Left lobe of liver (tissue), 2 donors: ENCODE measurements around the gene OR5H6. TPM values are rescaled to one million over a fixed set of nuclear protein-coding genes. Genes with fewer than 3 reads are reported as not detected.
"Not testable (repeated sequence)": the region's sequence is repeated elsewhere in the genome, so short reads cannot be mapped to it uniquely, and the experiment has no call there.

Source experiments
- ATAC-seq: fragments of 200-7000 bp; cut with Tn5 transposase; one replicate; pipeline ENCODE4 v1.9.1; 2020; ENCODE audit warnings: mild to moderate bottlenecking, moderate library complexity
- DNase-seq: peaks from one replicate; pipeline ENCODE4 v3.0.0-alpha.2; 2020; ENCODE audit warnings: low spot score
- total RNA-seq: library from RNA; stranded (reverse); gene quantifications from one replicate; pipeline ENCODE4 v1.2.1, GENCODE V29; 2021
- donor health status: DM: no; HTN: no; CAD: no; lungs with moderate emphysema.
- donor health status: DM: no; HTN: yes; CAD: no.

OR5H6 gene
- not detected for total RNA-seq

GRCh38 chr3:98263944-98264343 is at the start of gene OR5H6:
Gene OR5H6 (plus strand): TSS chr3:98264244. CDS start chr3:98264333, 89 bp downstream.
- DNase-seq (no peak), ATAC-seq (no peak)

- DNase-seq (no peak), ATAC-seq (no peak)
Observed at GRCh38 chr3:98215051-98215450, 49.0 kb upstream of the OR5H6 start.

GRCh38 chr3:98223907-98224672 is 40.0 kb upstream of the OR5H6 start:
- ATAC-seq (no peak), DNase-seq (no peak)

GRCh38 chr3:98232489-98232888 is 31.6 kb upstream of the OR5H6 start:
- DNase-seq (no peak), ATAC-seq (no peak)

GRCh38 chr3:98233468-98233867 is 30.6 kb upstream of the OR5H6 start:
- ATAC-seq (no peak), DNase-seq (no peak)

GRCh38 chr3:98240131-98240530 is 23.9 kb upstream of the OR5H6 start:
- ATAC-seq (no peak), DNase-seq (no peak)

GRCh38 chr3:98242155-98242554 is 21.9 kb upstream of the OR5H6 start:
- DNase-seq (no peak), ATAC-seq (no peak)

- DNase-seq (no peak), ATAC-seq (no peak)
Observed at GRCh38 chr3:98243843-98244242, 20.2 kb upstream of the OR5H6 start.

GRCh38 chr3:98246142-98246541 is 17.9 kb upstream of the OR5H6 start:
- no peak for ATAC-seq
- no peak for DNase-seq

- DNase-seq, ATAC-seq: not testable (repeated sequence)
Observed at GRCh38 chr3:98256026-98256425, 8.0 kb upstream of the OR5H6 start.

GRCh38 chr3:98259707-98260106 is 4.3 kb upstream of the OR5H6 start:
- ATAC-seq (no peak), DNase-seq (no peak)

GRCh38 chr3:98262046-98262445 is 2.0 kb upstream of the OR5H6 start:
- ATAC-seq (no peak), DNase-seq (no peak)

GRCh38 chr3:98269846-98270245 is 5.8 kb downstream of the OR5H6 start:
- DNase-seq (no peak), ATAC-seq (no peak)

- DNase-seq (no peak), ATAC-seq (no peak)
Observed at GRCh38 chr3:98272126-98272525, 8.1 kb downstream of the OR5H6 start.

GRCh38 chr3:98274914-98275313 is 10.9 kb downstream of the OR5H6 start:
- ATAC-seq, result no peak
- DNase-seq, result no peak

- ATAC-seq (no peak), DNase-seq (no peak)
Observed at GRCh38 chr3:98282205-98282604, 18.2 kb downstream of the OR5H6 start, which contains the start of gene OR5H2. Gene OR5H2 (plus strand): TSS chr3:98282505. CDS start chr3:98282903, 398 bp downstream.

GRCh38 chr3:98290916-98291315 is 26.9 kb downstream of the OR5H6 start:
- DNase-seq, result no peak
- peak; percentile 55 for ATAC-seq

- DNase-seq, result peak; percentile 66
- peak; percentile 91 for ATAC-seq
Observed at GRCh38 chr3:98291332-98291957, 27.4 kb downstream of the OR5H6 start.
